Heart left ventricle (tissue), 16 donors: ENCODE results near the gene RAB3GAP2. TPM values are rescaled to one million over a fixed set of nuclear protein-coding genes. Genes with fewer than 3 reads are reported as not detected.
A peak's percentile ranks its signal among the peaks of the same experiment; 100 is the strongest.

Experiments
- ATAC-seq, 4 donors: fragments of 200-7000 bp; cut with Tn5 transposase; one replicate each; pipeline ENCODE4 v1.9.1; 2020 to 2022; ENCODE audit warnings: moderate library complexity in 4 of 4, mild to moderate bottlenecking in 3 of 4, moderate number of reproducible peaks in 1 of 4
- DNase-seq, 5 donors: peaks; one replicate each; pipeline ENCODE4 v3.0.0-alpha.2; 2020
- H3K27ac ChIP-seq, 12 donors: fragments of 200-600 bp; sonication (generic) in 4 of 12; one replicate each; pipeline versions ENCODE4 v1.5.0 to v1.8.0; 2016 to 2022; ENCODE audit warnings: mild to moderate bottlenecking in 2 of 12
- H3K27me3 ChIP-seq, 9 donors: fragments of 200-600 bp; sonication (generic) in 2 of 9; one replicate each; pipeline versions ENCODE4 v1.5.1 to v1.8.0; 2016 to 2022; ENCODE audit warnings: mild to moderate bottlenecking in 3 of 9
- H3K36me3 ChIP-seq, 9 donors: fragments of 200-600 bp; sonication (generic) in 2 of 9; one replicate each; pipeline versions ENCODE4 v1.5.0 to v1.8.0; 2018 to 2022; ENCODE audit warnings: mild to moderate bottlenecking in 2 of 9
- H3K4me1 ChIP-seq, 12 donors: fragments of 200-600 bp; sonication (generic) in 4 of 12; one replicate each; pipeline versions ENCODE4 v1.5.0 to v1.8.0; 2016 to 2022; ENCODE audit warnings: mild to moderate bottlenecking in 3 of 12
- H3K4me3 ChIP-seq, 12 donors: fragments of 200-600 bp; sonication (generic) in 4 of 12; one replicate each; pipeline versions ENCODE4 v1.5.0 to v1.8.0; 2017 to 2022; ENCODE audit warnings: mild to moderate bottlenecking in 9 of 12, moderate library complexity in 4 of 12
- H3K9me3 ChIP-seq, 12 donors: fragments of 200-600 bp; sonication (generic) in 4 of 12; one replicate each; pipeline versions ENCODE4 v1.5.0 to v1.8.0; 2016 to 2022; ENCODE audit warnings: mild to moderate bottlenecking in 1 of 12
- CTCF ChIP-seq, 12 donors: fragments of 200-600 bp; sonication (generic) in 4 of 12; IDR thresholded peaks; one replicate each; pipeline versions ENCODE4 v1.5.0 to v1.8.0; 2018 to 2022; ENCODE audit warnings: antibody characterized with exemption in 12 of 12, mild to moderate bottlenecking in 5 of 12
- POLR2A ChIP-seq, 2 donors: fragments of 450-650 bp; IDR thresholded peaks; one replicate each; pipeline ENCODE4 v1.6.1; 2017; ENCODE audit warnings: antibody characterized with exemption in 2 of 2, mild to moderate bottlenecking in 2 of 2, moderate library complexity in 2 of 2
- whole genome bisulfite sequencing, 4 donors: extraction: QIAGEN DNeasy Blood & Tissue Kit in 2 of 4; methylation state at CpG; one replicate each; pipeline versions ENCODE4 v1.1.5 to v1.1.7; 2013 to 2018; 5-methylcytosine and 5-hydroxymethylcytosine counted together
- intact Hi-C, 10 donors: fragments of 100-400 bp; cut with DNase I; formaldehyde crosslinking; loops; one replicate each; pipeline versions ENCODE4 v1.11.1 to v1.14.2; 2022
- polyA plus RNA-seq, 2 donors: library from polyadenylated mRNA; stranded (reverse); fragments of 200-250 nt; gene quantifications; one replicate each; pipeline ENCODE4 v1.2.3, GENCODE V29; 2013
- total RNA-seq, 9 donors: library from RNA; depleted of rRNA in 2 of 9; stranded (reverse); fragments of >200 nt in 2 of 9; fragmentation: NEBNext Ultra II Directional in 3 of 9; extraction: Animal tissue kit (Norgen Biotek cat#: 25700) in 3 of 9; gene quantifications; one replicate each; pipeline versions ENCODE4 v1.1.0 to v1.2.4, GENCODE V29; 2016 to 2023
- donor health status: ischemic (EF 13 %, LVEDD 7.1; RV severe dilation, severe dysfunction).
- donor health status: healthy with polysubstance abuse.
- donor health status: DM: no; HTN: yes; CAD: no.
- donor health status: DM: no; HTN: no; CAD: no.
- donor health status: ischemic (EF 25% LVEDD 6.9; RV normal size, moderate dysfunction).
- donor health status: ischemic (EF 25% LVEDD 5.7; RV mildly dilated, moderate dysfunction).
- donor health status: healthy.
- donor health status: DM: yes; HTN: yes; CAD: no.
- donor health status: ischemic (EF 35%, LVEDD 5.7; RV mildly dilated, moderate dysfunction).
- donor health status: nonischemic (EF 11% LVEDD 7.7; RV severe dilation, severe dysfunction).
- donor health status: DM: yes; HTN: yes; CAD: no.
- donor health status: PGD.
- donor health status: ischemic (EF 29% LVEDD 5.4; RV normal size, mild dysfunction).
- donor health status: nonischemic (EF 23%, LVEDD 6.1; RV moderate dilation, normal function).

The RAB3GAP2 gene
- total and polyA plus RNA-seq, 11 donors: 6.5 to 39.3 (median 24.7) TPM

GRCh38 chr1:220203816-220204215 is 68.4 kb downstream of the RAB3GAP2 start:
- 91 to 98% (median 95%) methylated on average over 2 of the region's 2 CpGs for WGBS, 4 donors
- H3K27ac ChIP-seq: no peak overlapping the region
- intact Hi-C loops: no loop called here
- H3K36me3 ChIP-seq: peaks cover 0 to 94% (median 68%) of the 10 kb centered on the region in 9 donors
- DNase-seq (no peak), ATAC-seq (no peak)
- TF ChIP-seq CTCF (IDR thresholded peaks at IDR 0.05): no peak
- no peak for TF ChIP-seq POLR2A (IDR thresholded peaks at IDR 0.05)
- no peak overlapping the region for H3K4me3 ChIP-seq
- no peaks in the 10 kb centered on the region for H3K27me3 ChIP-seq
- H3K4me1 ChIP-seq: no peaks in the 10 kb centered on the region
- peaks cover 0 to 3% (median 0%) of the 10 kb centered on the region in 12 donors for H3K9me3 ChIP-seq

GRCh38 chr1:220198186-220199005 is 73.9 kb downstream of the RAB3GAP2 start:
- peaks cover 0 to 97% (median 80%) of the 10 kb centered on the region in 9 donors for H3K36me3 ChIP-seq
- H3K9me3 ChIP-seq: no peaks in the 10 kb centered on the region
- no peaks in the 10 kb centered on the region for H3K4me1 ChIP-seq
- DNase-seq (no peak), ATAC-seq (no peak)
- no peak for TF ChIP-seq CTCF (IDR thresholded peaks at IDR 0.05)
- TF ChIP-seq POLR2A (IDR thresholded peaks at IDR 0.05): no peak
- no peaks in the 10 kb centered on the region for H3K27me3 ChIP-seq
- no peak overlapping the region for H3K4me3 ChIP-seq
- no peak overlapping the region for H3K27ac ChIP-seq
- 92 to 95% (median 94%) methylated on average over 5 of the region's 5 CpGs for WGBS, 4 donors
- intact Hi-C loops: loop anchor here in 1 of 10 donors (10.0 kb wide), 1 partner anchor 576 kb away; no protein-coding TSS in a partner anchor

- TF ChIP-seq POLR2A (IDR thresholded peaks at IDR 0.05) (no peak), CTCF (IDR thresholded peaks at IDR 0.05) (no peak)
- no peaks in the 10 kb centered on the region for H3K27me3 ChIP-seq
- intact Hi-C loops: loop anchor here in 1 of 10 donors (10.0 kb wide), 1 partner anchor 579 kb away; no protein-coding TSS in a partner anchor
- no peak for DNase-seq
- H3K4me3 ChIP-seq: no peak overlapping the region
- no peaks in the 10 kb centered on the region for H3K4me1 ChIP-seq
- no peak for ATAC-seq
- H3K36me3 ChIP-seq: peaks cover 0 to 97% (median 85%) of the 10 kb centered on the region in 9 donors
- no peak overlapping the region for H3K27ac ChIP-seq
- no peaks in the 10 kb centered on the region for H3K9me3 ChIP-seq
Observed at GRCh38 chr1:220195701-220196100, 76.6 kb downstream of the RAB3GAP2 start.

GRCh38 chr1:220189750-220190347 is 82.4 kb downstream of the RAB3GAP2 start:
- no peak for DNase-seq
- TF ChIP-seq POLR2A (IDR thresholded peaks at IDR 0.05) (no peak), CTCF (IDR thresholded peaks at IDR 0.05) (peak; percentile 23 to 65 (median 44))
- no peak for ATAC-seq
- intact Hi-C loops: loop anchor here in 1 of 10 donors (10.0 kb wide), 1 partner anchor 585 kb away; no protein-coding TSS in a partner anchor
- Histone ChIP-seq H3K27me3 (no peaks in the 10 kb centered on the region), H3K9me3 (no peaks in the 10 kb centered on the region), H3K27ac (no peak overlapping the region), H3K4me3 (no peak overlapping the region), H3K4me1 (no peaks in the 10 kb centered on the region), H3K36me3 (peaks cover 0 to 100% (median 92%) of the 10 kb centered on the region in 9 donors)
- 94 to 100% (median 98%) methylated on average over 1 of the region's 1 CpG for WGBS, 4 donors
